HepG2 (cell line): ENCODE results near the gene ZNF530. TPM values are rescaled to one million over a fixed set of nuclear protein-coding genes. Genes with fewer than 3 reads are reported as not detected.

Experiments
- CHD2 ChIP-seq: IDR thresholded peaks from 2 replicates; pipeline ENCODE4 v1.6.1; 2011; ENCODE audit warnings: low read depth, low read length, improper control_type of control experiment
- FOXK1 ChIP-seq: sonication (generic); formaldehyde crosslinking; IDR thresholded peaks from 2 replicates; pipeline ENCODE4 v1.4.0; 2020; ENCODE audit warnings: low read depth, missing genetic modification reagents, borderline replicate concordance
- FOXK2 ChIP-seq: fragments of 450-650 bp; IDR thresholded peaks from 2 replicates; pipeline ENCODE4 v1.6.1; 2016
- HOXA3 ChIP-seq: sonication (generic); formaldehyde crosslinking; IDR thresholded peaks from 2 replicates; pipeline ENCODE4 v1.5.0; 2020; ENCODE audit warnings: missing genetic modification reagents
- HOXA5 ChIP-seq: sonication (generic); formaldehyde crosslinking; IDR thresholded peaks from 2 replicates; pipeline ENCODE4 v1.4.0; 2020; ENCODE audit warnings: missing genetic modification reagents
- IKZF1 ChIP-seq: fragments of 450-650 bp; IDR thresholded peaks from 2 replicates; pipeline ENCODE4 v1.7.1; 2016
- KDM2A ChIP-seq: sonication (generic); formaldehyde crosslinking; IDR thresholded peaks from 2 replicates; pipeline ENCODE4 v1.4.0; 2020; ENCODE audit warnings: low read depth, missing genetic modification reagents, borderline replicate concordance
- KDM5B ChIP-seq: sonication (generic); formaldehyde crosslinking; IDR thresholded peaks from 2 replicates; pipeline ENCODE4 v1.4.0; 2020; ENCODE audit warnings: missing genetic modification reagents, mild to moderate bottlenecking, borderline replicate concordance
- KLF6 ChIP-seq: IDR thresholded peaks from 2 replicates; pipeline ENCODE4 v1.8.0; 2016; ENCODE audit warnings: missing biosample characterization, missing genetic modification reagents
- KMT2A ChIP-seq: sonication (generic); formaldehyde crosslinking; IDR thresholded peaks from 2 replicates; pipeline ENCODE4 v1.4.0; 2020; ENCODE audit warnings: missing genetic modification reagents
- MAF1 ChIP-seq: sonication (generic); formaldehyde crosslinking; IDR thresholded peaks from 2 replicates; pipeline ENCODE4 v1.5.0; 2020; ENCODE audit warnings: missing genetic modification reagents, borderline replicate concordance
- MED8 ChIP-seq: sonication (generic); formaldehyde crosslinking; IDR thresholded peaks from 2 replicates; pipeline ENCODE4 v1.8.1; 2023; ENCODE audit warnings: mild to moderate bottlenecking, missing genetic modification reagents; ENCODE audit not compliant: insufficient replicate concordance
- MIXL1 ChIP-seq: IDR thresholded peaks from 2 replicates; pipeline ENCODE4 v1.6.1; 2016
- MTA1 ChIP-seq: sonication (generic); formaldehyde crosslinking; IDR thresholded peaks from 2 replicates; pipeline ENCODE4 v1.4.0; 2020; ENCODE audit warnings: missing genetic modification reagents, mild to moderate bottlenecking, borderline replicate concordance
- PAX8 ChIP-seq: sonication (generic); formaldehyde crosslinking; IDR thresholded peaks from 2 replicates; pipeline ENCODE4 v1.8.0; 2022; ENCODE audit warnings: mild to moderate bottlenecking, missing genetic modification reagents, borderline replicate concordance
- PBX2 ChIP-seq: IDR thresholded peaks from 2 replicates; pipeline ENCODE4 v1.6.1; 2016; ENCODE audit warnings: control low read depth
- RNF2 ChIP-seq: fragments of 450-650 bp; conservative IDR thresholded peaks from 2 replicates; pipeline ENCODE4 v1.6.1; 2016; ENCODE audit warnings: low read depth
- SMAD3 ChIP-seq: sonication (generic); formaldehyde crosslinking; IDR thresholded peaks from 2 replicates; pipeline ENCODE4 v1.4.0; 2020; ENCODE audit warnings: missing genetic modification reagents
- SOX5 ChIP-seq: IDR thresholded peaks from 2 replicates; pipeline ENCODE4 v1.6.1; 2016; ENCODE audit warnings: borderline replicate concordance
- THYN1 ChIP-seq: sonication (generic); formaldehyde crosslinking; IDR thresholded peaks from 2 replicates; pipeline ENCODE4 v1.8.1; 2023; ENCODE audit warnings: low read depth, mild to moderate bottlenecking, moderate library complexity, missing genetic modification reagents, borderline replicate concordance
- ZBTB38 ChIP-seq: sonication (generic); formaldehyde crosslinking; IDR thresholded peaks from 2 replicates; pipeline ENCODE4 v1.5.1; 2020; ENCODE audit warnings: mild to moderate bottlenecking, missing genetic modification reagents
- ZFX ChIP-seq: sonication (generic); formaldehyde crosslinking; IDR thresholded peaks from 2 replicates; pipeline ENCODE4 v1.4.0; 2020; ENCODE audit warnings: mild to moderate bottlenecking, low read depth, missing genetic modification reagents, moderate library complexity
- ZNF124 ChIP-seq: sonication (generic); formaldehyde crosslinking; IDR thresholded peaks from 2 replicates; pipeline ENCODE4 v1.4.0; 2020; ENCODE audit warnings: missing genetic modification reagents
- ZNF335 ChIP-seq: sonication (generic); formaldehyde crosslinking; IDR thresholded peaks from 2 replicates; pipeline ENCODE4 v1.4.0; 2020; ENCODE audit warnings: missing genetic modification reagents
- ZNF430 ChIP-seq: sonication (generic); formaldehyde crosslinking; IDR thresholded peaks from 2 replicates; pipeline ENCODE4 v1.9.0; 2021; ENCODE audit warnings: mild to moderate bottlenecking, missing genetic modification reagents
- ZNF501 ChIP-seq: sonication (generic); formaldehyde crosslinking; IDR thresholded peaks from 2 replicates; pipeline ENCODE4 v1.5.1; 2020; ENCODE audit warnings: mild to moderate bottlenecking, moderate library complexity, missing genetic modification reagents
- ZNF574 ChIP-seq: sonication (generic); formaldehyde crosslinking; IDR thresholded peaks from 2 replicates; pipeline ENCODE4 v1.4.0; 2020; ENCODE audit warnings: missing genetic modification reagents
- ZNF782 ChIP-seq: sonication (generic); formaldehyde crosslinking; IDR thresholded peaks from 2 replicates; pipeline ENCODE4 v1.4.0; 2020; ENCODE audit warnings: missing genetic modification reagents, mild to moderate bottlenecking, borderline replicate concordance
- polyA plus RNA-seq, 8 experiments: library from polyadenylated mRNA; depleted of rRNA in 3 of 8; stranded (reverse) in 7 of 8; unstranded in 1 of 8; fragments of >200 nt; fragmentation: Illumina TruSeq in 4 of 8; extraction: Trizol in 4 of 8; gene quantifications; 2 replicates each; pipeline versions ENCODE4 v1.2.1 to v1.2.3, GENCODE V29; 2011 to 2016; ENCODE audit warnings: low read depth in 4 of 8, missing spikeins in 1 of 8, mixed read lengths in 1 of 8; ENCODE audit not compliant: insufficient read depth in 1 of 8
- total RNA-seq, 5 experiments: library from RNA; depleted of rRNA; stranded (reverse); fragments of >200 nt; fragmentation: Illumina TruSeq; extraction: Trizol; gene quantifications; 2 replicates each; pipeline ENCODE4 v1.2.3, GENCODE V29; 2016; ENCODE audit warnings: low read depth in 1 of 5

ZNF530 gene
- total and polyA plus RNA-seq, 2 of the 13 experiments (the other 11 are each of a cell fraction or from before 2014, with no cell fraction given) = 1.1 to 7.8 TPM

GRCh38 chr19:57632987-57633831, 33.5 kb downstream of the ZNF530 start, which contains the start of gene ZNF211 (continued):
- TF ChIP-seq PBX2 (CRISPR knock-in tag) (peak; percentile 96), HOXA3 (CRISPR knock-in tag) (peak; percentile 79; the same call in 1 of the 2 replicates), KDM5B (CRISPR knock-in tag) (peak; percentile 56; the same call in 1 of the 2 replicates), SOX5 (CRISPR knock-in tag) (peak; percentile 23; the same call in 1 of the 2 replicates), ZNF430 (CRISPR knock-in tag) (0 out of 2 replicates have a peak, but pooled peaks have one; percentile 28), THYN1 (CRISPR knock-in tag) (no peak), SMAD3 (CRISPR knock-in tag) (peak; percentile 71; the same call in 1 of the 2 replicates), KDM2A (CRISPR knock-in tag) (peak; percentile 98), RNF2 (no peak), KLF6 (CRISPR knock-in tag) (0 out of 2 replicates have a peak, but pooled peaks have one; percentile 60), HOXA5 (CRISPR knock-in tag) (peak; percentile 19; the same call in 1 of the 2 replicates), ZNF335 (CRISPR knock-in tag) (peak; percentile 64; the same call in 1 of the 2 replicates), MTA1 (CRISPR knock-in tag) (0 out of 2 replicates have a peak, but pooled peaks have one; percentile 43), PAX8 (peak; percentile 26; the same call in 1 of the 2 replicates), CHD2 (peak; percentile 53; the same call in 1 of the 2 replicates), ZBTB38 (CRISPR knock-in tag) (0 out of 2 replicates have a peak, but pooled peaks have one; percentile 49), FOXK1 (CRISPR knock-in tag) (peak; percentile 69; the same call in 1 of the 2 replicates), ZNF782 (CRISPR knock-in tag) (no peak), IKZF1 (no peak), MED8 (CRISPR knock-in tag) (no peak), ZNF501 (peak; percentile 81; the same call in 1 of the 2 replicates), MIXL1 (peak; percentile 71; the same call in 1 of the 2 replicates), ZNF574 (CRISPR knock-in tag) (peak; percentile 81), ZFX (CRISPR knock-in tag) (peak; percentile 51; the same call in 1 of the 2 replicates), MAF1 (CRISPR knock-in tag) (0 out of 2 replicates have a peak, but pooled peaks have one; percentile 46), KMT2A (CRISPR knock-in tag) (peak; percentile 89), FOXK2 (no peak), ZNF124 (CRISPR knock-in tag) (0 out of 2 replicates have a peak, but pooled peaks have one; percentile 47)
